ENCODE measurements around the gene CHRND. TPM values are rescaled to one million over a fixed set of nuclear protein-coding genes. Genes with fewer than 3 reads are reported as not detected.

Gene CHRND
- total RNA-seq, 1 donor from 2014 or later: not detected

- TF ChIP-seq CTCF (IDR thresholded peaks at IDR 0.05; ENCODE audit: insufficient read depth, low read length, severe bottlenecking): no peak
- DNase-seq (ENCODE audit: low read depth) (no peak), FAIRE-seq (no peak)
- no peaks in the 10 kb centered on the region for H3K36me3 ChIP-seq (ENCODE audit: control insufficient read depth, insufficient read depth, low read length)
- no peak within 1 kb of the TSS for H3K4me3 ChIP-seq (ENCODE audit: low read depth, low read length)
- no peaks in the 10 kb centered on the region for H3K27me3 ChIP-seq (ENCODE audit: control insufficient read depth, insufficient read depth, low read length)
Measured at GRCh38 chr2:232539298-232540231, 13.6 kb downstream of the CHRND start, which contains the start of gene CHRNG. TSS of gene CHRNG (plus strand) at chr2:232539692. CDS start at chr2:232539748, 56 bp downstream.

- no peak for TF ChIP-seq CTCF (IDR thresholded peaks at IDR 0.05; ENCODE audit: insufficient read depth, low read length, severe bottlenecking)
- H3K4me3 ChIP-seq (ENCODE audit: low read depth, low read length): no peak overlapping the region
- DNase-seq (ENCODE audit: low read depth) (no peak), FAIRE-seq (no peak)
- no peaks in the 10 kb centered on the region for H3K27me3 ChIP-seq (ENCODE audit: control insufficient read depth, insufficient read depth, low read length)
- H3K36me3 ChIP-seq (ENCODE audit: control insufficient read depth, insufficient read depth, low read length): no peaks in the 10 kb centered on the region
Measured at GRCh38 chr2:232540441-232541041, 14.6 kb downstream of the CHRND start.

GRCh38 chr2:232541195-232541960 lies 15.4 kb downstream of the CHRND start:
- DNase-seq (ENCODE audit: low read depth) (no peak), FAIRE-seq (no peak)
- no peaks in the 10 kb centered on the region for H3K36me3 ChIP-seq (ENCODE audit: control insufficient read depth, insufficient read depth, low read length)
- no peaks in the 10 kb centered on the region for H3K27me3 ChIP-seq (ENCODE audit: control insufficient read depth, insufficient read depth, low read length)
- TF ChIP-seq CTCF (IDR thresholded peaks at IDR 0.05; ENCODE audit: insufficient read depth, low read length, severe bottlenecking): no peak
- H3K4me3 ChIP-seq (ENCODE audit: low read depth, low read length): no peak overlapping the region

GRCh38 chr2:232541961-232542714 lies 16.2 kb downstream of the CHRND start:
- Histone ChIP-seq H3K36me3 (ENCODE audit: control insufficient read depth, insufficient read depth, low read length) (peaks cover 5% of the 10 kb centered on the region), H3K27me3 (ENCODE audit: control insufficient read depth, insufficient read depth, low read length) (no peaks in the 10 kb centered on the region), H3K4me3 (ENCODE audit: low read depth, low read length) (no peak overlapping the region)
- no peak for TF ChIP-seq CTCF (IDR thresholded peaks at IDR 0.05; ENCODE audit: insufficient read depth, low read length, severe bottlenecking)
- DNase-seq (ENCODE audit: low read depth): no peak
- no peak for FAIRE-seq

- H3K4me3 ChIP-seq (ENCODE audit: low read depth, low read length): no peak overlapping the region
- DNase-seq (ENCODE audit: low read depth): no peak
- H3K27me3 ChIP-seq (ENCODE audit: control insufficient read depth, insufficient read depth, low read length): no peaks in the 10 kb centered on the region
- H3K36me3 ChIP-seq (ENCODE audit: control insufficient read depth, insufficient read depth, low read length): peaks cover 6% of the 10 kb centered on the region
- no peak for FAIRE-seq
- TF ChIP-seq CTCF (IDR thresholded peaks at IDR 0.05; ENCODE audit: insufficient read depth, low read length, severe bottlenecking): no peak
Measured at GRCh38 chr2:232542715-232543467, 16.9 kb downstream of the CHRND start.

Data from bronchial epithelial cell (primary cell).